Loucy (cell line): ENCODE measurements around the gene IL17C.

Experiments
- H2AFZ ChIP-seq: fragments of 200-600 bp; sonication (generic); 2 replicates; pipeline ENCODE4 v1.6.0; 2016; ENCODE audit warnings: antibody characterized with exemption, mild to moderate bottlenecking, low read length, moderate library complexity
- H3F3A ChIP-seq: fragments of 200-600 bp; 2 replicates; pipeline ENCODE4 v1.6.0; 2016; ENCODE audit warnings: antibody characterized with exemption, low read depth, mild to moderate bottlenecking
- H3K27me3 ChIP-seq: fragments of 200-600 bp; sonication (generic); 2 replicates; pipeline ENCODE4 v1.6.1; 2014; ENCODE audit warnings: low read length, mild to moderate bottlenecking; ENCODE audit not compliant: insufficient read depth, poor library complexity, severe bottlenecking
- H3K36me3 ChIP-seq: fragments of 200-600 bp; sonication (generic); 2 replicates; pipeline ENCODE4 v1.6.1; 2016; ENCODE audit warnings: low read length; ENCODE audit not compliant: insufficient read depth
- H3K4me1 ChIP-seq: fragments of 200-600 bp; sonication (generic); 2 replicates; pipeline ENCODE4 v1.5.1; 2014; ENCODE audit warnings: low read length, mild to moderate bottlenecking; ENCODE audit not compliant: insufficient read depth, poor library complexity, severe bottlenecking
- H3K4me2 ChIP-seq: fragments of 200-600 bp; sonication (generic); 2 replicates; pipeline ENCODE4 v1.6.0; 2014; ENCODE audit warnings: antibody characterized with exemption, low read length, low read depth, mild to moderate bottlenecking; ENCODE audit not compliant: poor library complexity, severe bottlenecking
- H3K4me3 ChIP-seq: fragments of 200-600 bp; sonication (generic); 2 replicates; pipeline ENCODE4 v1.5.1; 2014; ENCODE audit warnings: low read length, mild to moderate bottlenecking, mixed read lengths; ENCODE audit not compliant: poor library complexity, severe bottlenecking
- H3K79me2 ChIP-seq: fragments of 200-600 bp; sonication (generic); 2 replicates; pipeline ENCODE4 v1.6.1; 2014; ENCODE audit warnings: low read length; ENCODE audit not compliant: insufficient read depth
- H3K9ac ChIP-seq: fragments of 200-600 bp; sonication (generic); 2 replicates; pipeline ENCODE4 v1.6.0; 2014; ENCODE audit warnings: mild to moderate bottlenecking, low read depth, low read length, moderate library complexity; ENCODE audit not compliant: poor library complexity, severe bottlenecking
- H3K9me2 ChIP-seq: fragments of 200-600 bp; sonication (generic); replicated peaks from 2 replicates; pipeline ENCODE4 v1.6.1; 2016; ENCODE audit warnings: low read depth, low read length, mixed read lengths
- H3K9me3 ChIP-seq: fragments of 200-600 bp; sonication (generic); 2 replicates; pipeline ENCODE4 v1.6.1; 2014; ENCODE audit warnings: mild to moderate bottlenecking, antibody characterized with exemption, low read length, low read depth; ENCODE audit not compliant: insufficient read depth
- H4K20me1 ChIP-seq: fragments of 200-600 bp; sonication (generic); 2 replicates; pipeline ENCODE4 v1.6.0; 2014; ENCODE audit warnings: antibody characterized with exemption, low read length, mild to moderate bottlenecking; ENCODE audit not compliant: insufficient read depth, poor library complexity, severe bottlenecking
- EZH2phosphoT487 ChIP-seq: fragments of 200-600 bp; IDR thresholded peaks from 2 replicates; pipeline ENCODE4 v1.6.1; 2018; ENCODE audit warnings: antibody characterized with exemption, mild to moderate bottlenecking, moderate library complexity, borderline replicate concordance
- TF ChIP-seq, protein P1 (sequence below): fragments of 200-600 bp; sonication (generic); conservative IDR thresholded peaks from 2 replicates; pipeline ENCODE4 v1.5.1; 2014; ENCODE audit warnings: mild to moderate bottlenecking, antibody characterized with exemption, low read length

IL17C gene

DNA sequence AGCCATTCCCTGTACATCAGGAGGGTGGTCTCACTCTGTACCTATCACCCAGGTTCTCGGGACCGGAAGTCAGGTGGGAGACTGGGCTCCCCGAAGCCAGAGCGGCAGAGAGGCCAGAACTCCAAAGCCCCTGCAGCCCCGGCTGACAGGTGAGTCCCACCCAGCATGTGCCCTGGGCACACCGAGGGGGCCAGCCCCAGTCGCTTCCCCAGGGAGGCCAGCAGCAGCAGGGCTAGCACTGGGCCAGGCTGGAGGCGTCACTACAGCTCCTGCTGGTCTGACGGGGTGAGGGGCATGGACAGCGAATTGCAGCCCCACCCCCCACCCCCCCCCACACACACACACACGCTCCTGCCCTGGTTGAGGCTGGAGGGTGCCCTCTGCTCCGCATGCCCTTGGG, 7.9 kb upstream of the IL17C start:
- H3K9ac ChIP-seq: no peak overlapping the region
- H3F3A ChIP-seq: no peaks in the 10 kb centered on the region
- no peaks in the 10 kb centered on the region for H3K4me1 ChIP-seq
- no peaks in the 10 kb centered on the region for H3K9me2 ChIP-seq
- H3K27me3 ChIP-seq: no peaks in the 10 kb centered on the region
- H2AFZ ChIP-seq: no peak overlapping the region
- no peaks in the 10 kb centered on the region for H3K79me2 ChIP-seq
- peaks cover 10% of the 10 kb centered on the region; the same call in 1 of the 2 replicates for H3K36me3 ChIP-seq
- no peaks in the 10 kb centered on the region for H3K9me3 ChIP-seq
- no peak overlapping the region for H3K4me2 ChIP-seq
- TF ChIP-seq, protein P1, sequence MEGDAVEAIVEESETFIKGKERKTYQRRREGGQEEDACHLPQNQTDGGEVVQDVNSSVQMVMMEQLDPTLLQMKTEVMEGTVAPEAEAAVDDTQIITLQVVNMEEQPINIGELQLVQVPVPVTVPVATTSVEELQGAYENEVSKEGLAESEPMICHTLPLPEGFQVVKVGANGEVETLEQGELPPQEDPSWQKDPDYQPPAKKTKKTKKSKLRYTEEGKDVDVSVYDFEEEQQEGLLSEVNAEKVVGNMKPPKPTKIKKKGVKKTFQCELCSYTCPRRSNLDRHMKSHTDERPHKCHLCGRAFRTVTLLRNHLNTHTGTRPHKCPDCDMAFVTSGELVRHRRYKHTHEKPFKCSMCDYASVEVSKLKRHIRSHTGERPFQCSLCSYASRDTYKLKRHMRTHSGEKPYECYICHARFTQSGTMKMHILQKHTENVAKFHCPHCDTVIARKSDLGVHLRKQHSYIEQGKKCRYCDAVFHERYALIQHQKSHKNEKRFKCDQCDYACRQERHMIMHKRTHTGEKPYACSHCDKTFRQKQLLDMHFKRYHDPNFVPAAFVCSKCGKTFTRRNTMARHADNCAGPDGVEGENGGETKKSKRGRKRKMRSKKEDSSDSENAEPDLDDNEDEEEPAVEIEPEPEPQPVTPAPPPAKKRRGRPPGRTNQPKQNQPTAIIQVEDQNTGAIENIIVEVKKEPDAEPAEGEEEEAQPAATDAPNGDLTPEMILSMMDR: no peak
- TF ChIP-seq EZH2phosphoT487: no peak
- no peaks in the 10 kb centered on the region for H4K20me1 ChIP-seq
- no peak overlapping the region for H3K4me3 ChIP-seq

DNA sequence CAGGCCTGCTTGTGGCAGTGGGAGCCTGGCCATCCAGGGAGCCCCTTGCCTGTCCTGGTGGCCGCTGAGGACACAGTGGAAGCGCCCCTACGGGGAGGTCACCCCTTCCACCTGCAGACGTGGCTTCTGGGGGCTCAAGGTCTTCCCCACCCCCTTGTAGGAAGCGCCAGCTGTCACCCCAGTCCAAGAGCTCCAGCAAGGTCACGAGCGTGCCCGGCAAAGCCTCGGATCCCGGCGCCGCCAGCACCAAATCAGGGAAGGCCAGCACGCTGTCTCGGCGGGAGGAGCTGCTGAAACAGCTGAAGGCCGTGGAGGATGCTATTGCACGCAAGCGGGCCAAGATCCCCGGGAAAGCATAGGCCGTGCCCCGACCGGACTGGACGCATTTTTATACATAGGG, 7.4 kb upstream of the IL17C start:
- TF ChIP-seq, protein P1: no peak
- TF ChIP-seq EZH2phosphoT487: no peak
- Histone ChIP-seq H3K36me3 (peaks cover 9% of the 10 kb centered on the region; the same call in 1 of the 2 replicates), H3K9me3 (no peaks in the 10 kb centered on the region), H3K4me1 (no peaks in the 10 kb centered on the region), H3K9me2 (no peaks in the 10 kb centered on the region), H3K27me3 (no peaks in the 10 kb centered on the region), H3K79me2 (no peaks in the 10 kb centered on the region), H3F3A (no peaks in the 10 kb centered on the region), H2AFZ (no peak overlapping the region), H3K4me3 (no peak overlapping the region), H3K9ac (no peak overlapping the region), H3K4me2 (no peak overlapping the region), H4K20me1 (no peaks in the 10 kb centered on the region)

DNA sequence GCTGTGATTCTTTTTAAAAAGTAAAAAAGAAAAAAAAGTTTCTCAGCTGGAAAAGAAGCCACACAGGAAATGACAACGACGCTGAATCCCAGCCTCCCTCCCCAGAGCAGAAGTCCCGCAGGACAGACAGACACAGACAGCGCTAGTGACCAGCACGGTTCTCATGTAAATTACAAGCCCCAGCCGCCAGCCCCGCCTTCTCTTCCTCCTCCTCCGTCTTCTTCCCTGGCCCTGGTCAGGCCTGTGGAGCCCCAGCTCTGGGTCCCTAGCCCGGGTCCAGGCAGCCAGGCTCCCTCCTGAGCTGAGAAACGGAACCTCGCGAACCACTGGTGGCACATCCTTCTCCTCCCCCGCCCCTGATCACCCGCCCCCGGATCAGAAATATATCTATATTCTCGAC, 7.0 kb upstream of the IL17C start:
- no peak overlapping the region for H2AFZ ChIP-seq
- H3K4me3 ChIP-seq: no peak overlapping the region
- H3K4me2 ChIP-seq: no peak overlapping the region
- no peak overlapping the region for H3K9ac ChIP-seq
- H3K9me2 ChIP-seq: no peaks in the 10 kb centered on the region
- peaks cover 9% of the 10 kb centered on the region; the same call in 1 of the 2 replicates for H3K36me3 ChIP-seq
- TF ChIP-seq, protein P1: no peak
- no peaks in the 10 kb centered on the region for H3F3A ChIP-seq
- H3K27me3 ChIP-seq: no peaks in the 10 kb centered on the region
- no peaks in the 10 kb centered on the region for H3K9me3 ChIP-seq
- no peaks in the 10 kb centered on the region for H3K4me1 ChIP-seq
- no peaks in the 10 kb centered on the region for H3K79me2 ChIP-seq
- H4K20me1 ChIP-seq: no peaks in the 10 kb centered on the region
